HG02885 (cell line): ENCODE data around the gene CLN6.
"Not testable (repeated sequence)": the region's sequence is repeated elsewhere in the genome, so short reads cannot be mapped to it uniquely, and the experiment has no call there.

ENCODE experiments used
- ATAC-seq: cut with Tn5 transposase; IDR thresholded peaks from one replicate; pipeline ENCODE4 v1.9.1; 2021; ENCODE audit warnings: mild to moderate bottlenecking; ENCODE audit not compliant: unreplicated experiment, poor library complexity

Gene CLN6

DNA sequence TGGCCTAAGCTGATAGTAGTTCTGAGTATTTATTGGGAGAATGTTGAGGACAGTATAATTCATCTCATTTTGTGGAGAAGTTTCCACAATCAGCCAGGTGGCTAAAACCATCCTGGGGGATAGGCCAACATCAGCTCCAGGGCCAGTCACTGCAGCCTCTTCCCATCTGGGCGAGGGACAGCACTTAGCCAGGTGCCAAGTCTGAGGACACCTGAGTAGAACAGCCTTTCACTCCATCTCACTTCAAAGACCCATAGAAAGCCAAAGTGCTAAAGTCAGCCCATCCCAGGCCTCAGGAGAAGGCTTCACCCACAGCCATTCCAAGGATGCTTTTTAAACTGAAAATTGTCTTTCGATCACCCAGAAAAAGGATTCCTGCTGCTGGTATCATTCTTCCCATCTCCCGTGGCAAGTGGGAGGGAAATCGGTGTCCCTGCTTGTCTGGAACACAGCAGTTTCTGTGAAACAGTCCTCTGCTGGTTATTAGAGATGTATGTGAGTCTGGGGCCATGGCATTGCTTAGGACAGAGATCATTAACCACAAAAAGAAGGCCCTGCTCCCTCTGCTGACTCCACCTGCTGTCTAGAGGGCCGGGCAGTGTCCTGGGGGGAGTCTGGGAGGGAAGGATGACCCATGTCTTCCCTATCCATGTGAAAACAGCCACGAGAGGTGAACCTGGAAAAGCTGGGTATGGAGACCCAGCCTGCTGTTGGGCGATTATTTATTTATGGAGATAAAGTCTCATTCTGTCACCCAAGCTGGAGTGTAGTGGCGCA is 34.0 kb downstream of the CLN6 start:
- no peak for ATAC-seq

DNA sequence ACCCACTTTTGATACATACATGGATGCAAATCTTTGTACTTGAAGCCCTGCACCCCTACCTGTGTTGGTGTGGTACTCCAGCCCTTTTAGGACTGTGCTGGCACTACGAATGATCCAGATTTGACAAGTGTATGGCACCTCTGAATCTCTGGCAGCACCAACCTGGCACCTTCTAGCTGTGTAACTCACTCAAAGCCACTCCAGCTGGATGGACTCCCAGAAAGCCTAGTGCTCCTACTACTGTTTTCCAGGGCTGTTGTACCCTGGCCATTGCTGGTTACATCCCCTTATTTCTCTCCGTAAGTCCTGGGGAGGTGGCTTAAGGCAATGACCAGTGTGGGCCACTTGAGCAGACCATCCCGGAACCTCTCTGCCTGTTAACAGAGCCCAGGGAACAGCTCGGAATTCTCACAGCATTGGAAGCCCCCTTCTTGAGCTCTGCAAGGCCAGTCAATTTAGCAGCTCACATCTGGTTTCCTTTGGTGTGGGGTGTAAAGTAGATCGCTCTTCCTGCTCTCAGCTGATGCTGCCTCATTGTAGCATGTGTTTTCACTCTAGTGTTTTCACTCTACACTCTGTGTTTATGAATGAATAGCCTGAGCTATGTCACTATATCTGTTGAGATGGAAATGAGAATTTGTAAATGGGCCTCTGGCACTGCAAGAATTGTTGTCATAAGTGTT is 36.6 kb downstream of the CLN6 start:
- ATAC-seq = no peak

DNA sequence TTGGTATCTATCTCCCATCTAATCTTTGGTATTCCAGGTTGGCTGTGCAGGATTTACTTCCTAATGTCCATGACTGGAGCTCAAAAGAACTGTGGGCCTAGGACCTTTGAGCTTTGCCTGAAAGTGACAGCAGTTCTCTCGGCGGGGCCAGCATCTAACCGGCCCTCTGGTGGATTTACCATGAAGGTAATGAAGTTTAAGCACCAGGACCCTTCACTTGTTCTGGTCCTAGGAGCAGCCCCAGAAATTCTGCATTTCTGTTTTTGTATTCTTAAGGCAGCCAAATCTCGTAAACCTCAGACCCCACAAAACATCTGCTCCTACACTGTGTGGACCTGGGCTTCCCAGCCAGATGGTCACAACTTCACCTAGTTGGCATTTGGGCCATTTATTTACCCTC is 37.4 kb downstream of the CLN6 start:
- ATAC-seq = no peak

DNA sequence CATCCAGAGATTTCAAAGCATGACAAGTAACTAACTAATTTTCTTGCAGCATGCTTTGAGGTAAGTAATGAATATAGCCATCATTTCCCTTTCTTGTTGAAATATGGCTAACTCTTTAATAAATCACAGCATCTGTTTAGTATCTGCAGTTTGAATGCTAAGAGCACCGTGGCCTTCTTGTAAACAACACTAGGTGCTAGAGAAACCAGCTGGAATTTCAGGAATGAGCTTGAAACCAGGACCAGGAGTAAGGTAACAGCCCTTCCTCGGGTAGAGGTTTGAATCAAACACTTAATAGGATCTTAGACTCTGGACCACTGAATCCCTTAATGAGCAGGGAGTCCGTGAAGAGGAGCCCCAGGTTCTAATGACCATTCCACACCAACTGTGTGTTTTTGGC is 38.0 kb downstream of the CLN6 start:
- no peak for ATAC-seq

DNA sequence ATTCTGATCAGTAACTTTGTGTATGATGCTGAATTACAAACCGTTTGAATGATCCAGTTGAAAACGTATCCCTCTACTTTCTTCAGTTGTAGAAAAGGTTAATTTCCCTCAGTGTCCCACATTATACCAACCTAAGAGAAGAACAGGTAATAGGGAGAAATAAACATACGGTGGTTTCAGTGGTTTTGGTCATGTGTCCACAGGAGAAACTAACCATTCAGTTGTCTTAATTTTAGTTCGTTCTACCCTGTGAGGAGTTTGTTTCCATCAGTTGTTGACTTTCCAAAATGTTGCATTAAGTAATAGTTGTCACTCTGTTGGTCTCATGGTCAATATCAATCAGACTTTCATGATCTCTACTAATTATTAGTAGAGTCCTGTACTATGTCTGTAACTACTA is 39.5 kb downstream of the CLN6 start:
- no peak for ATAC-seq

DNA sequence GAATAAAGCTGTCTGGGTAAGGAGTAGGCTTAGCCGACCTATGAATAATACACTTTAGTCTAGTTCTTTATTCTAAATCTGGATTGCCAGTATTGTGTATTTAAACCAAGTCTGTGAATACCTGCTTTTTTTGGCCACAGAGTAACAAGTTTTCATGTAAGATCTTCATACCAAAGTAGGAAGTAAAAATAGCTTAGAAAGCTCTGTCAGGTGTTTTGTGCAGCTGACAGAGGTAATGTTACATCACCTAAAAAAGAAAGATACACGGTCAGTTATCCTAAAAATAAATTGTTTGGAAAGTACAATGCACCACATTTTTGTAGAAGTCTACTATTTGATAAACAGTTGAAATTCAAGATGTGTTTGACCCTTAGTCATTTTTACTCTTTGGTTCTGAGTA is 40.9 kb downstream of the CLN6 start:
- ATAC-seq = no peak

DNA sequence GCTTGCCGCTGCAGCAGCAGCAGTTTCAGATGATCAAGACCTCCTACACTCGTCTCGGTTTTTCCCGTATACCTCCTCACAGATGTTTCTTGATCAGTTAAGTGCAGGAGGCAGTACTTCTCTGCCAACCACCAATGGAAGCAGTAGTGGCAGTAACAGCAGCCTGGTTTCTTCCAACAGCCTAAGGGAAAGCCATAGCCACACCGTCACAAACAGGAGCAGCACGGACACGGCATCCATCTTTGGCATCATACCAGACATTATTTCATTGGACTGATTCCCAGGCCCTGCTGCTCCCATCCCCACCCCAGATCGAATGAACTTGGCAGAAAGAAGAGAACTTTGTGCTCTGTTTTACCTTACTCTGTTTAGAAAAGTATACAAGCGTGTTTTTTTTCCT is 42.0 kb downstream of the CLN6 start:
- ATAC-seq = no peak

DNA sequence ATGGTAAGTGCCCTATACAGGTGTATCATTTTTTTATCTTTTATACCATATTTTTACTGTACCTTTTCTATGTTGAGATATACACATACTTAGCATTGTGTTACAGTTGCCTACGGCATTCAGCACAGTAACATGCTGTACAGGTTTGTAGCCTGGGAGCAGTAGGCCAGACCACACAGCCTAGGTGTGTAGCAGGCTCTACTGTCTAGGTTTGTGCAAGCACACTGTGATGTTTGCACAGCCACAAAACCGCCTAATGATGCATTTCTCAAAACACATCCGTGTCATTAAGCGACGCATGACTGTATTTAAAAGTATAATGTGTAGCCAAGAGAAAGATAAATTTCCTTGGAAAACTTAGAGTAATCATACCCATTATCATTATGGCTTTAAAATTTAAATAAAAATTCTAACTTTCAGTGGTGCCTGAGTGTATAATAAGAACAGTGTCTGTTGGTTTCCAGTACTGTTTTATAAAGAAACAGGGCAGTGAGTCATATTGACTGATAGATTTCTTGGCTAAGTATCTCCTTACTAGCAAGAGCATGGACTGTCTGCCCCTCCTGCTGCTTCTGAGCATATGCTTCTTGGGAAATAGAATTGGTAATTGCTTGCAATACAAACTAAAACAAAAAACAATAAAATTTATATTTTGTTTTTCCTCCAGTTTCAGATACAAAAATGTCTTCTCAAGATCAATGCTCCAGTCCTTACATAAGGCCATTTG is 42.7 kb downstream of the CLN6 start:
- ATAC-seq = no peak

DNA sequence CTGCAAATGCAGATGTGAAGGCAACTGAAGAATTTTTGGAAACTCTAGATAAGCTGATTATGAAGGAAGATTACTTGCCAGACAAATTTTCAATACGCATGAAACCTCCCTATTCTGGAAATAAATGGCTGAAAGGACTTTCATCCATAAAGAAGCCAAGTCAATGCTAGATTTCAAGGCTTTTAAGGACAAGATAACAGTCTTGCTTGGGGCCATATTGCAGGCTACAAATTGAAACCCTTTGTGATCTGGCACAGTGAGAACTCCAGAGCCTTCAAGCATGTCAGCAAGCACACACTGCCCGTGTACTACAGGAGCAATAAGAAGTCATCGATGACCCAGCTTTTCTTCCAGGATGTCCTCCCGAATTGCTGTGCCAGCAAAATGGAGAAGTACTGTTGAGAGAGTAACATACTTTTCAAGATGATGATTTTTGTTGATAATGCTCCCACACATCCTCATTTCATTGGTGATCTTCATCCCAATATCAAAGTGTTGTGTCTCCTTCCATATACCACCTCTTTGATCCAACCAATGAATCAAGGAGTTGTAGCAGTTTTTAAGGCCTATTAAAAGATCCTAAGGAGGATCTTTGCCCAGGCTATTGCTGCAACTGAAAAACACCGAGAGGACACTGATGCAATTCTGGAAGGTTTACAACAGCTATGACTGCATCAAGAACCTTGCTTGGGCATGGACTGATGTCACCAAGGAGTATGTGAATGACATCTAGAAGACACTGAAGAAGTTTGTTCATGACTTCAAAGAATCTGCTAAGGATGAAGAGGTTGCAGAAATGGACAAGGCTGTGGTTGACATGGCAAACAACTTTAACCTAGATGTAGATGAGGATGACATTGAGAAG is 44.7 kb downstream of the CLN6 start:
- no peak for ATAC-seq

DNA sequence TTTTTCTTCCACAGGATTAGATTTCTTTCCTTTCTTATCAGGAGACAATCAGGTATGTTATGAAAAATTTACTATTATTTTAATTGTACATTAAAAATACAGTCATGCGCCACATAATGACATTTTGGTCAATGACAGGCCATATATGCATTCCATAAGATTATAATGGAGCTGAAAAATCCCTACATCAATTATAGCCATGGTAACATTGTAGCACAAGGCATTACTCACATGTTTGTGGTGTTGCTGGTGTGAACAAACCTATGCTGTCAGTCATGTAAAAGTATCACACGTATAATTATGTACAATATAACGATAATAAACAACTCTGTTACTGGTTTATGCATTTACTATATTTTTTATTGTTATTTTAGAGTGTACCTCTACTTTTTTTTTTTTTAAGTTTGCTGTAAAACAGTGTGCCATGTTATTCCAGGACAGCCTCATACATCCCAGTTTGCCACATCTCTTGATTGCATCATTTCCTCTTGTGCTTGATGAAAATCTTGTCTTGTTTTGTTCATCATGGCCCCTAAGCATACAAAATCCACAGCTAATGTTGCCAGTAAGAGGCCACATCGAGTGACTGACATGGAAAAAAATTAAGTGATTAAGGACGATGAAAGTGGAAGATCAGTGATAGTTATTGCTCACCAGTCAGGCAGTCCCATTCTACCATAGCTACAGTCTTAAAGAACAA is 45.8 kb downstream of the CLN6 start:
- ATAC-seq = no peak

DNA sequence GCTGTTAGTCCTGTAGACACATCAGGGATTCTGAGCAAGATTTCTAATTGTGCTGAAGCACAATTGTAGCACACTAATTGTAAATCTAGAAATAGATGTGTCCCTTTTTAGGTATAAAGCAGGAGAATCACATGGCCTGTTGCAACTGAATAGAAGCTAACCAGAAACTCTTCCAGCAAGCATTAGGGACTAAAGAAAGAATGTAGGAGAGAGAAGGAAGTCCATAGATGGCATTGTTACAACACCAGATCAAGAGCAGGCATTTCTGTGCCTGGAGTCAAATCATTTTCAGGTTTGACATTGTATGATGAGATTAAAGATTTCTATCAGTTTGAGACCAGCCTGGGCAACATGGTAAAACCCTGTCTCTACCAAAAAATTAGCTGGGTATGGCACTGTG is 51.8 kb downstream of the CLN6 start:
- no peak for ATAC-seq

DNA sequence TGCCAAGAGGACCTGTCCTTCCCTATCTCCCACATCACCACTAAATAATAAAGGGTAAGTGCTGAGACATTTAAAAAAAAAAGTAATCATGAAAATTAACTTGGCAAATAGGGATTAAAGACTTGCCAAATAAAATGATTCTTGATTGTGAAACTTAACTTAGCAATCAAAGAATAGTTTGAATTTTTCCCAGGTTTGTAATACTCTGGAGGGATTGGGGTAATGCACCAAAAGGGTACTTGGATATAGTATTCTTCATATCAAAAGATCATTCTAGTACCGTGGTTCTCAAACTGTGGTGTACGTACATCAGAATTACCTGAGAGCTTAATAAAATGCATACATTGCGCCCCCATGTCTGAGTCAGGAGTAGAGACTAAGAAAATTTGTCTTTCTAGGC is 52.9 kb downstream of the CLN6 start:
- no peak for ATAC-seq

DNA sequence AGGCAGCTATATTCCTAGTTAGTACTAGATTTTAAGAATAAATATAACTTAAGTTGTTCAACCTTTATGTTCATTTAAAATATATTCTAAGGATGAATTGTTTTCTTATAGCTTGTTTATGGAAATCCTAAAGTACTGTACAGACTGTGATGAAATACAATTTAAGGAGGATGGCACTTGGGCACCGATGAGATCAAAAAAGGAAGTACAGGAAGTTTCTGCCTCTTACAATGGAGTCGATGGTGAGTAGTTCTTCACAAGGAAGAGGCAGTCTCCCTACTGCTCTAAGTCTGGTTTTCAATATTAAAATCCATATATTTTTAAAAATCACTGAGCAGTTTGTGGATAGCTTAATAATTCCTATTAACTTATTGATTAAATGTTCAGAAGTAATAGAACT is 54.0 kb downstream of the CLN6 start:
- ATAC-seq = no peak

DNA sequence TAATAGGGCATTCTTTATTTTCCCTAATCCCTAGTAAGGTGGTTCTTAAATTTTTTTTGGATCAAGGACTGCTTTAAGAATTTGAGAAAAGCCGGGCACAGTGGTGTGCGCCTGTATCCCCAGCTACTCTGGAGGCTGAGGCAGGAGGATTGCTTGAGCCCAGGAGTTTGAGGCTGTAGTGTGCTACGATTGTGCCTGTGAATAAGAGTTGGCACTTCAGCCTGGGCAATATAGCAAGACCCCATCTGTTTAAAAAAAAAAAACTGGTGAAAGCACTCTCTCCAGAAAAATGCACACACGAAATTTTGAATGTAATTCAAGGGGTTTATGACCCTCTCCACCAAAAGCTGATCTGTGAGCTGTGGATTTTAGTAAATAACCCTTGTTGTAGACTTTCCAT is 56.4 kb downstream of the CLN6 start:
- ATAC-seq = no peak

DNA sequence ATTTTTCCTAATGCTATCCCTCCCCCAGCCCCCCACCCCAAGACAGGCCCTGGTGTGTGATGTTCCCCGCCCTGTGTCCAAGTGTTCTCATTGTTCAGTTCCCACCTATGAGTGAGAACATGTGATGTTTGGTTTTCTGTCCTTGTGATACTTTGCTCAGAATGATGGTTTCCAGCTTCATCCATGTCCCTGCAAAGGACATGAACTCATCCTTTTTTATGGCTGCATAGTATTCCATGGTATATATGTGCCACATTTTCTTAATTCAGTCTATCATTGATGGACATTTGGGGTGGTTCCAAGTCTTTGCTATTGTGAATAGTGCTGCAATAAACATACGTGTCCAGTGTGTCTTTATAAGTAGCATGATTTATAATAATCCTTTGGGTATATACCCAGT is 57.5 kb downstream of the CLN6 start:
- ATAC-seq = not testable (repeated sequence)

DNA sequence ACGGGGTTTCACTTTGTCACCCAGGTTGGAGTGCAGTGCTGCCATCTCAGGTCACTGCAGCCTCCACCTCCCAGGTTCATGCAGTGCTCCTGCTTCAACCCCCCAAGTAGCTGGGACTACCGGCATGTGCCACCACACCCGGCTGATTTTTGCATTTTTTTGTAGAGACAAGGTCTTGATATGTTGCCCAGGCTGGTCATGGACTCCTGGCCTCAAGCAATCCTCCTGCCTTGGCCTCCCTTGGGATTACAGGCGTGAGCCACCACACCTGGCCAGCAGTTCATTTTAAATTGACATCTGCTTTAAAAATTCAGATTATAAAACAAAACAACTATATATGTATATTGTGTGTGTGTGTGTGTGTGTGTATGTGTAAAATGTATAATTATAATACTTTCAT is 62.7 kb downstream of the CLN6 start:
- no peak for ATAC-seq

DNA sequence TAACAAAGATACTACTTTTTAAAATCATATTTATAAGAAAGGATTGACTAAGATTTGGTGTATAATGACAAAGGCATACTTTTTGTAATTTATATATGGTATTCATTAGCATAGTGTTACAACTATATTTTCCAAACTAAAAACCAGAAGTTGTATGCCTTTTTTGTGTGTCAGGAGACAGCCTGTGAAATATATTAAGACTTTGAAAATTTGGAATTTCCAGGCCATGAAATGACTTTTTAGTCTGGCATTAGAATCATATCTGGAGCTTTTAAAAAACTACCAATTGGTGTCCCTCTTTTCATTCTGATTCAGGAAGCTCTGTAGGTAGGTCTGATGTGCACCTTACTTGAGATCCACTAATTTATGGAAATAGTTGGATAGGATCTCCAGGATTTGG is 66.3 kb downstream of the CLN6 start:
- ATAC-seq = no peak

DNA sequence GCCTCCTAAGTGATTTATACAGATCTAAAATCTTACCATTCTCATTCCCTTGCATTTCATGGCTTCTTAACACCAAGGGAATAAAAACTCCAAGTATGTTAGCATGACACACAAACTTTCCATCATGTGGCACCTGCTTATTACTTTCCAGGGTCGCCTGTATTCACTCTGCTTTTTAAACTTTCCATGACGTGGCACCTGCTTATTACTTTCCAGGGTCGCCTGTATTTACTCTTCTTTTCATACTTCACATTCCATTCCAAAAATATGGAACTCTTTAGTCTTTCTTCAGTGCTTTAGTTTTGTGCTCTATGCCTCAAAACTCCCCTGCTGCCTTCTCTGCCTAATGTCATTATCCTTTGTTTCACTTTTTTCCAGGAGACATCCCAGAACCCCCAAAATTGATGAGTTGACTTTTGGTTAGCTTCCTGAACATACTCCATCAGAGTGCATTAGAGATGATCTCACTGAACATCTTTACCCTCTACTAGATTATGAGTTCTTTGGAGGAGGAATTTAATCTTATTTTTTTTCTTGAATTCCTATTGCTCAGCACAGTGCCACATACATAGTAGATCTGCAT is 71.4 kb downstream of the CLN6 start:
- ATAC-seq = no peak

DNA sequence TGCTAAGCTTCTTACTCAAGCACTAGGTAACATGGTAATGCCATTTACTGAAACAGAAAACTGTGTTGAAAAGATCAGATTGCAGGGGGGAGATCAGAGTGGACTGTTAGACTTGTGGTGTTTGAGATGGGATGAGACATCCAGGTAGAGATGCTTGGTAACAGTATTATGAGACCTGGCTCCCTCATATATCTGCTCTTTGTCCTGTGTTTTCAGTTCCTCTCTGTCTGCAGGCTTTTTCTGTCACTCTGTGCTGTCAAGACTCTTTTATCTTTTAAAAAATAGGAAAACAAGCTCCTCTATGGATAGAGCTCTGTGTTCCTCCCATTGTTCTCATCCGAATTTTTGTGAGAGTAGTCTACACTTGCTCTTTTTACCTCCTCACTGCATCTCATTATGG is 72.5 kb downstream of the CLN6 start:
- ATAC-seq = no peak
